Transverse colon (tissue), 4 donors: Measurements from ENCODE around the gene VTI1A. TPM values are rescaled to one million over a fixed set of nuclear protein-coding genes. Genes with fewer than 3 reads are reported as not detected.

Experiments
- DNase-seq: peaks from one replicate; pipeline ENCODE4 v3.0.0-alpha.2; 2019
- H3K27ac ChIP-seq, 4 donors: fragments of 200-600 bp; sonication (generic); 2 replicates each; pipeline ENCODE4 v1.5.1; 2016 to 2018; ENCODE audit warnings: inconsistent platforms in 4 of 4
- H3K27me3 ChIP-seq: fragments of 200-600 bp; sonication (generic); 2 replicates; pipeline ENCODE4 v1.5.1; 2017; ENCODE audit warnings: inconsistent platforms
- H3K36me3 ChIP-seq, 4 donors: fragments of 200-600 bp; sonication (generic); 2 replicates each; pipeline ENCODE4 v1.5.1; 2017 to 2019; ENCODE audit warnings: inconsistent platforms in 4 of 4
- H3K4me1 ChIP-seq, 4 donors: fragments of 200-600 bp; sonication (generic); 2 replicates each; pipeline ENCODE4 v1.5.1; 2017 to 2020; ENCODE audit warnings: inconsistent platforms in 4 of 4
- H3K4me3 ChIP-seq, 4 donors: fragments of 200-600 bp; sonication (generic); 1 replicate in 1 of 4; 2 replicates in 3 of 4; pipeline versions ENCODE4 v1.5.1 to v1.6.1; 2017 to 2019; ENCODE audit warnings: inconsistent platforms in 4 of 4
- H3K9me3 ChIP-seq, 2 donors: fragments of 200-600 bp; sonication (generic); 2 replicates each; pipeline ENCODE4 v1.5.1; 2017 to 2019; ENCODE audit warnings: inconsistent platforms in 2 of 2
- CTCF ChIP-seq, 5 experiments: fragments of 200-600 bp in 3 of 5; fragments of 450-650 bp in 2 of 5; sonication (generic) in 3 of 5; IDR thresholded peaks; 1 replicate in 2 of 5; 2 replicates in 3 of 5; pipeline ENCODE4 v1.5.1; 2016 to 2017; ENCODE audit warnings: antibody characterized with exemption in 5 of 5, inconsistent platforms in 3 of 5, mild to moderate bottlenecking in 2 of 5, moderate library complexity in 1 of 5
- EP300 ChIP-seq: sonication (generic); formaldehyde crosslinking; IDR thresholded peaks from one replicate; pipeline ENCODE4 v1.6.1; 2017; ENCODE audit warnings: antibody characterized with exemption, low read depth
- POLR2A ChIP-seq: fragments of 450-650 bp; IDR thresholded peaks from one replicate; pipeline ENCODE4 v1.6.1; 2016; ENCODE audit warnings: antibody characterized with exemption, mild to moderate bottlenecking, moderate library complexity
- POLR2AphosphoS5 ChIP-seq, 3 donors: sonication (generic); formaldehyde crosslinking; IDR thresholded peaks; one replicate each; pipeline ENCODE4 v1.6.1; 2016; ENCODE audit warnings: antibody characterized with exemption in 3 of 3
- WGBS, 2 donors: methylation state at CpG; one replicate each; pipeline ENCODE4 v1.1.5; 2018; ENCODE audit warnings: low coverage in 1 of 2; 5-methylcytosine and 5-hydroxymethylcytosine counted together
- in situ Hi-C, 4 donors: fragments of 200-750 bp; cut with MboI; loops; one replicate each; pipeline versions ENCODE4 v1.15.0 to v1.15.1; 2017; ENCODE audit warnings: low sequenced_read_pairs in 3 of 4, low pct_ligation_motif_present in 1 of 4, low pct_unique_long_range_greater_than_20kb in 1 of 4
- intact Hi-C: fragments of 100-400 bp; cut with DNase I; formaldehyde crosslinking; loops from one replicate; pipeline ENCODE4 v1.15.1; 2023; ENCODE audit warnings: low total_unique reads
- total RNA-seq, 4 donors: library from RNA; depleted of rRNA; stranded (reverse); fragments of >200 nt; gene quantifications; one replicate each; pipeline ENCODE4 v1.1.0, GENCODE V29; 2016

The VTI1A gene
- total RNA-seq, 4 donors from 2014 or later, result 65.8 to 211 (median 149) TPM

GRCh38 chr10:112601214-112602090 is 154.4 kb downstream of the VTI1A start:
- H3K27ac ChIP-seq, result no peak overlapping the region
- H3K36me3 ChIP-seq, result no peaks in the 10 kb centered on the region
- no peak overlapping the region for H3K4me3 ChIP-seq
- no peak for DNase-seq
- no peaks in the 10 kb centered on the region for H3K4me1 ChIP-seq
- intact Hi-C loops (no loop called here), in situ Hi-C loops (no loop called here)
- no peaks in the 10 kb centered on the region for H3K9me3 ChIP-seq
- WGBS, 2 donors, result 91 to 93% methylated on average over 4 of the region's 4 CpGs
- no peaks in the 10 kb centered on the region for H3K27me3 ChIP-seq
- TF ChIP-seq EP300 (no peak), POLR2AphosphoS5 (IDR thresholded peaks at IDR 0.05) (no peak), POLR2A (no peak), CTCF (IDR thresholded peaks at IDR 0.05) (no peak)

GRCh38 chr10:112603062-112603461 is 156.0 kb downstream of the VTI1A start:
- in situ Hi-C loops (no loop called here), intact Hi-C loops (no loop called here)
- TF ChIP-seq POLR2AphosphoS5 (IDR thresholded peaks at IDR 0.05), result no peak
- no peak for TF ChIP-seq CTCF (IDR thresholded peaks at IDR 0.05)
- TF ChIP-seq POLR2A, result no peak
- no peak for TF ChIP-seq EP300
- no peaks in the 10 kb centered on the region for H3K36me3 ChIP-seq
- H3K4me1 ChIP-seq, result no peaks in the 10 kb centered on the region
- H3K9me3 ChIP-seq, result no peaks in the 10 kb centered on the region
- H3K27me3 ChIP-seq, result no peaks in the 10 kb centered on the region
- 88% methylated on average over 2 of the region's 2 CpGs; no CpG with 5 or more reads in 1 of the 2 donors for WGBS, 2 donors
- no peak overlapping the region for H3K27ac ChIP-seq
- DNase-seq, result no peak
- no peak overlapping the region for H3K4me3 ChIP-seq

- Histone ChIP-seq H3K9me3 (no peaks in the 10 kb centered on the region), H3K4me3 (no peak overlapping the region), H3K27me3 (no peaks in the 10 kb centered on the region), H3K4me1 (no peaks in the 10 kb centered on the region), H3K36me3 (no peaks in the 10 kb centered on the region), H3K27ac (no peak overlapping the region)
- TF ChIP-seq EP300 (no peak), CTCF (IDR thresholded peaks at IDR 0.05) (no peak), POLR2A (no peak), POLR2AphosphoS5 (IDR thresholded peaks at IDR 0.05) (no peak)
- DNase-seq, result no peak
- 78 to 87% methylated on average over 5 of the region's 5 CpGs for WGBS, 2 donors
- intact Hi-C loops, result no loop called here
- in situ Hi-C loops, result no loop called here
Observed at GRCh38 chr10:112605063-112605462, 158.0 kb downstream of the VTI1A start.

- Histone ChIP-seq H3K4me3 (no peak overlapping the region), H3K27me3 (no peaks in the 10 kb centered on the region), H3K9me3 (no peaks in the 10 kb centered on the region), H3K4me1 (no peaks in the 10 kb centered on the region), H3K36me3 (no peaks in the 10 kb centered on the region), H3K27ac (no peak overlapping the region)
- intact Hi-C loops, result no loop called here
- DNase-seq, result no peak
- in situ Hi-C loops, result no loop called here
- 94 to 100% methylated on average over 2 of the region's 2 CpGs for WGBS, 2 donors
- no peak for TF ChIP-seq CTCF (IDR thresholded peaks at IDR 0.05)
- TF ChIP-seq EP300, result no peak
- no peak for TF ChIP-seq POLR2AphosphoS5 (IDR thresholded peaks at IDR 0.05)
- no peak for TF ChIP-seq POLR2A
Observed at GRCh38 chr10:112607506-112607905, 160.5 kb downstream of the VTI1A start.
